MM.1S (cell line): ENCODE results near the gene CTPS2.
"Not testable (repeated sequence)": the region's sequence is repeated elsewhere in the genome, so short reads cannot be mapped to it uniquely, and the experiment has no call there.

Experiments
- DNase-seq: peaks from one replicate; pipeline ENCODE4 v3.0.0-alpha.2; 2015
- H2AFZ ChIP-seq: fragments of 300-600 bp; sonication (generic); 2 replicates; pipeline ENCODE4 v1.6.0; 2016; ENCODE audit warnings: antibody characterized with exemption, low read length
- H3F3A ChIP-seq: fragments of 300-600 bp; sonication (generic); 2 replicates; pipeline ENCODE4 v1.6.1; 2016; ENCODE audit warnings: mild to moderate bottlenecking, antibody characterized with exemption, low read length, moderate library complexity, mixed read lengths; ENCODE audit not compliant: insufficient read depth
- H3K27ac ChIP-seq: fragments of 300-600 bp; sonication (generic); 2 replicates; pipeline ENCODE4 v1.5.1; 2016; ENCODE audit warnings: mild to moderate bottlenecking, low read length
- H3K27me3 ChIP-seq: fragments of 300-600 bp; sonication (generic); replicated peaks from 2 replicates; pipeline ENCODE4 v1.6.0; 2016; ENCODE audit warnings: low read length; ENCODE audit not compliant: insufficient read depth
- H3K36me3 ChIP-seq: fragments of 300-600 bp; sonication (generic); replicated peaks from 2 replicates; pipeline ENCODE4 v1.6.1; 2016; ENCODE audit warnings: mild to moderate bottlenecking, low read length, mixed read lengths; ENCODE audit not compliant: insufficient read depth
- H3K4me1 ChIP-seq: fragments of 300-600 bp; sonication (generic); 2 replicates; pipeline ENCODE4 v1.6.1; 2016; ENCODE audit warnings: low read length, mixed read lengths
- H3K4me2 ChIP-seq: fragments of 300-600 bp; sonication (generic); 2 replicates; pipeline ENCODE4 v1.6.0; 2016; ENCODE audit warnings: low read depth, low read length
- H3K4me3 ChIP-seq: fragments of 300-600 bp; sonication (generic); 2 replicates; pipeline ENCODE4 v1.5.1; 2016; ENCODE audit warnings: low read length, mixed read lengths
- H3K79me2 ChIP-seq: fragments of 300-600 bp; sonication (generic); 2 replicates; pipeline ENCODE4 v1.6.1; 2016; ENCODE audit warnings: mixed run types, low read length, mixed read lengths
- H3K9ac ChIP-seq: fragments of 300-600 bp; sonication (generic); 2 replicates; pipeline ENCODE4 v1.6.1; 2016; ENCODE audit warnings: low read length, mixed read lengths
- H3K9me2 ChIP-seq: fragments of 300-600 bp; sonication (generic); replicated peaks from 2 replicates; pipeline ENCODE4 v1.6.1; 2016; ENCODE audit warnings: mild to moderate bottlenecking, low read length, mixed read lengths; ENCODE audit not compliant: insufficient read depth
- H3K9me3 ChIP-seq: fragments of 300-600 bp; sonication (generic); replicated peaks from 2 replicates; pipeline ENCODE4 v1.6.1; 2016; ENCODE audit warnings: mild to moderate bottlenecking, low read length, mixed read lengths; ENCODE audit not compliant: insufficient read depth
- H4K20me1 ChIP-seq: fragments of 300-600 bp; sonication (generic); 2 replicates; pipeline ENCODE4 v1.6.1; 2016; ENCODE audit warnings: mild to moderate bottlenecking, low read length, moderate library complexity, mixed read lengths; ENCODE audit not compliant: insufficient read depth
- EZH2 ChIP-seq: fragments of 300-600 bp; sonication (generic); optimal IDR thresholded peaks from 2 replicates; pipeline ENCODE3; 2017; ENCODE audit warnings: low read depth, mild to moderate bottlenecking, antibody characterized with exemption, low read length, mixed read lengths
- EZH2phosphoT487 ChIP-seq: fragments of 300-600 bp; sonication (generic); IDR thresholded peaks from 2 replicates; pipeline ENCODE4 v1.6.1; 2018; ENCODE audit warnings: antibody characterized with exemption, low read length
- TF ChIP-seq, protein P1 (sequence below): fragments of 300-600 bp; sonication (generic); IDR thresholded peaks from 2 replicates; pipeline ENCODE4 v1.5.1; 2016; ENCODE audit warnings: antibody characterized with exemption, low read length, mixed read lengths

Gene CTPS2, protein sequence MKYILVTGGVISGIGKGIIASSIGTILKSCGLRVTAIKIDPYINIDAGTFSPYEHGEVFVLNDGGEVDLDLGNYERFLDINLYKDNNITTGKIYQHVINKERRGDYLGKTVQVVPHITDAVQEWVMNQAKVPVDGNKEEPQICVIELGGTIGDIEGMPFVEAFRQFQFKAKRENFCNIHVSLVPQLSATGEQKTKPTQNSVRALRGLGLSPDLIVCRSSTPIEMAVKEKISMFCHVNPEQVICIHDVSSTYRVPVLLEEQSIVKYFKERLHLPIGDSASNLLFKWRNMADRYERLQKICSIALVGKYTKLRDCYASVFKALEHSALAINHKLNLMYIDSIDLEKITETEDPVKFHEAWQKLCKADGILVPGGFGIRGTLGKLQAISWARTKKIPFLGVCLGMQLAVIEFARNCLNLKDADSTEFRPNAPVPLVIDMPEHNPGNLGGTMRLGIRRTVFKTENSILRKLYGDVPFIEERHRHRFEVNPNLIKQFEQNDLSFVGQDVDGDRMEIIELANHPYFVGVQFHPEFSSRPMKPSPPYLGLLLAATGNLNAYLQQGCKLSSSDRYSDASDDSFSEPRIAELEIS

DNA sequence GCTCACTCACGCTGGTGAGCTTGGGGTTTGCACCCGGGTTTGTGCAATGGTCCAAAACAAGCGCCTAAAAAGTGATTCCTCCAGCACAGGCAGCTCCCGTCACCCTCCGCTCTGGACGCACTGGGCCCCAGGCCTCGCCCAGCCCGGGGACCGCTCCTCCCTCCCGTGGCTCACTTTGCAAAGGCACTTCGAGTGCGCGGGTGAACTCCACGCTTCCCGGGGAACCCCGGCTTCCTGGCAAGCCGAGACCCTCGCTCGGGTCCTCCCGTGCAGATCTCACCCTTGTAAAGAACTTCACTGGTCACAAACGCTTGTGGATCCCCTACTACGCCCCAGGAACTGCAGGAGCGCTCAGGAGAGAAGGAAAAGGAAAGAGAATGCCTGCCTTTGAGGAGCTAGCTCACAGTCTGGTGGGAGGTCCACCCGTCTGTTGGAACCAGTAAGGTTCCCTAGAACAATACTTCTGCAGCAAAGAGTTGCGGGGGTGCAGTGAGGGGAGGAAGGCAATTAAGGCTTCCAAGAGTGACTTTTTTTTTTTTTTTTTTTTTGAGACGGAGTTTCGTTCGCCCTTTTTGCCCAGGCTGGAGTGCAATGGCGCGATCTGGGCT, at the start of gene CTPS2:
CTPS2 (minus strand) TSS at position 122 of the 608 bp plus-strand sequence. CDS start 9,767 bp downstream, outside the sequence.
- no peak for TF ChIP-seq EZH2
- H3K4me1 ChIP-seq: no peaks in the 10 kb centered on the region
- H3K9ac ChIP-seq: peak within 1 kb of the TSS; percentile 81
- H3F3A ChIP-seq: no peaks in the 10 kb centered on the region
- H3K4me2 ChIP-seq: peak within 1 kb of the TSS; percentile 78
- no peaks in the 10 kb centered on the region for H3K79me2 ChIP-seq
- H3K27ac ChIP-seq: peak within 1 kb of the TSS; percentile 38; the same call in 1 of the 2 replicates
- peak; percentile 65 for DNase-seq
- peak within 1 kb of the TSS; percentile 88 for H2AFZ ChIP-seq
- no peaks in the 10 kb centered on the region for H3K36me3 ChIP-seq
- no peaks in the 10 kb centered on the region for H3K9me2 ChIP-seq
- no peaks in the 10 kb centered on the region for H3K27me3 ChIP-seq
- peak within 1 kb of the TSS; percentile 91 for H3K4me3 ChIP-seq
- no peaks in the 10 kb centered on the region for H3K9me3 ChIP-seq
- H4K20me1 ChIP-seq: no peaks in the 10 kb centered on the region

DNA sequence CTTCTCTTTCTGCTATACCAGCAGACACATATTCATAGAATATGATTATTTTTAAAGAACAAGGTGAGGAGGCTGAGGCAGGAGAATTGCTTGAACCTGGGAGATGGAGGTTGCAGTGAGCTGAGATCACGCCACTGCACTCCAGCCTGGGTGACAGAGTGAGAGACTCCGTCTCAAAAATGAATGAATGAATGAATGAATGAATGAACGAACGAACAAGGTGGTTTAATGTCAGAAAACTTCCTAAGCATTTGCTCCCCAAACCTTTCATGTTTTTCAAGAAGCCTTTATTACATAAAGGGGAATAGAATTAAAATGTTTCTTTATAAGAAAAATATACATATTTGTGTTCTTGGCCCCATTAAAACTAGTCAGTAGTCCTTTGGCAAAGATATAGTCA, 49.0 kb upstream of the CTPS2 start:
- not testable (repeated sequence) for H3K9me2 ChIP-seq

DNA sequence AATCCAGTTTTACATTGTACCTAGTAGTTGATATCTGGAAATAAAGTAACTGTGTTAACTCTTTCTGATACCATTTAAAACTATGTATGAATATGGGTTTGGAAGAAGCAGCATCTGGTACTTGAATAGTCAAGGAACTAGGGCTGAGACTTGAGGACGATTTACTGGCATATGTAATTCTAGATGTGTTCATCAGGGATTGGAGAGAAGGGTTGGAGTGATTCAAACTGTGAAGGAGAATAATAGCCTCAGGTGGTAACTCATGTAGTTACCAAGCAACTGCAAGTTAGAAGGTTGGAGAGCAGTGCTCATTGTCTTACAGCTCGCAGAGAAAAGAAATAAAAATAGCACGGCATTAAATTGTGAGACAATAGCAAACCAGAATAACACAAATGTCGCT, 44.3 kb upstream of the CTPS2 start:
- no peak for TF ChIP-seq EZH2phosphoT487
- TF ChIP-seq, protein P1, sequence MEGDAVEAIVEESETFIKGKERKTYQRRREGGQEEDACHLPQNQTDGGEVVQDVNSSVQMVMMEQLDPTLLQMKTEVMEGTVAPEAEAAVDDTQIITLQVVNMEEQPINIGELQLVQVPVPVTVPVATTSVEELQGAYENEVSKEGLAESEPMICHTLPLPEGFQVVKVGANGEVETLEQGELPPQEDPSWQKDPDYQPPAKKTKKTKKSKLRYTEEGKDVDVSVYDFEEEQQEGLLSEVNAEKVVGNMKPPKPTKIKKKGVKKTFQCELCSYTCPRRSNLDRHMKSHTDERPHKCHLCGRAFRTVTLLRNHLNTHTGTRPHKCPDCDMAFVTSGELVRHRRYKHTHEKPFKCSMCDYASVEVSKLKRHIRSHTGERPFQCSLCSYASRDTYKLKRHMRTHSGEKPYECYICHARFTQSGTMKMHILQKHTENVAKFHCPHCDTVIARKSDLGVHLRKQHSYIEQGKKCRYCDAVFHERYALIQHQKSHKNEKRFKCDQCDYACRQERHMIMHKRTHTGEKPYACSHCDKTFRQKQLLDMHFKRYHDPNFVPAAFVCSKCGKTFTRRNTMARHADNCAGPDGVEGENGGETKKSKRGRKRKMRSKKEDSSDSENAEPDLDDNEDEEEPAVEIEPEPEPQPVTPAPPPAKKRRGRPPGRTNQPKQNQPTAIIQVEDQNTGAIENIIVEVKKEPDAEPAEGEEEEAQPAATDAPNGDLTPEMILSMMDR: no peak
- TF ChIP-seq EZH2: no peak
- Histone ChIP-seq H2AFZ (no peak overlapping the region), H3F3A (no peaks in the 10 kb centered on the region), H3K9ac (no peak overlapping the region), H4K20me1 (no peaks in the 10 kb centered on the region), H3K9me3 (no peaks in the 10 kb centered on the region), H3K9me2 (no peaks in the 10 kb centered on the region), H3K79me2 (no peaks in the 10 kb centered on the region), H3K27me3 (no peaks in the 10 kb centered on the region), H3K4me2 (no peak overlapping the region), H3K4me3 (no peak overlapping the region), H3K4me1 (no peaks in the 10 kb centered on the region), H3K36me3 (no peaks in the 10 kb centered on the region), H3K27ac (no peak overlapping the region)
- DNase-seq: no peak

More for the DNA sequence above, 49.0 kb upstream of the CTPS2 start:
- H3K79me2 ChIP-seq, H3K9me3 ChIP-seq, H3K27me3 ChIP-seq, H4K20me1 ChIP-seq, H3F3A ChIP-seq, H3K9ac ChIP-seq, H2AFZ ChIP-seq, DNase-seq, H3K4me3 ChIP-seq, H3K4me2 ChIP-seq, H3K36me3 ChIP-seq, H3K27ac ChIP-seq, H3K4me1 ChIP-seq: not testable (repeated sequence)

DNA sequence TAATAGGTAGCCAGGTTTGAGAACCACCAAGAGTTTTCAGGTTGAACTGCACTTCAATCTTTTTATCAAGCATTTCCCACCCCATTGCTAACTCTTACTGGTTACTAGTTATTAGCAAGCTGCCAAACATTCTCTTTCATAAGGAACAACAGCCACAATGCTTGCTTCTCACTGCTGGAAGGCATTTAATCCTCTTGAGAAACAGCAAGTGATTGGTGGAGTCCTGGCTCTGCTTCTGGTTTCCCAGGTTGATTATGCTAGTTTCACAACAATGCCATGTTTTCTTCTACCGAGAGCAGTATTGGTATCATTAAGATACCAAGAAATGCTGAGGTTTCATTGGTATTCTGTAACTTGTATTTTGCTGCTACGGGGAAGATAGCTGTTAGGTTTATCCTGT, 41.5 kb upstream of the CTPS2 start:
- no peak overlapping the region for H3K4me2 ChIP-seq
- no peak overlapping the region for H2AFZ ChIP-seq
- no peak overlapping the region for H3K27ac ChIP-seq
- no peaks in the 10 kb centered on the region for H3K79me2 ChIP-seq
- no peak for DNase-seq
- no peak overlapping the region for H3K4me3 ChIP-seq
- H3K4me1 ChIP-seq: no peaks in the 10 kb centered on the region
- H3K36me3 ChIP-seq: no peaks in the 10 kb centered on the region
- TF ChIP-seq EZH2 (no peak), EZH2phosphoT487 (no peak)
- TF ChIP-seq, protein P1: no peak
- H3F3A ChIP-seq: no peaks in the 10 kb centered on the region
- no peaks in the 10 kb centered on the region for H3K27me3 ChIP-seq
- no peaks in the 10 kb centered on the region for H4K20me1 ChIP-seq
- no peaks in the 10 kb centered on the region for H3K9me2 ChIP-seq
- H3K9me3 ChIP-seq: no peaks in the 10 kb centered on the region
- H3K9ac ChIP-seq: no peak overlapping the region
